C4-2B (cell line): Measurements from ENCODE around the gene TRIM62.

Experiments used
- CTCF ChIP-seq: fragments of 450-650 bp; conservative IDR thresholded peaks from 2 replicates; pipeline ENCODE4 v1.5.1; 2017; ENCODE audit warnings: mild to moderate bottlenecking
- ZFX ChIP-seq: fragments of 450-650 bp; IDR thresholded peaks from 2 replicates; pipeline ENCODE4 v1.6.1; 2017

- peak; percentile 71 for TF ChIP-seq CTCF
- no peak for TF ChIP-seq ZFX
Observed at GRCh38 chr1:33111965-33112364, 69.9 kb downstream of the TRIM62 start.
